HG03097 (cell line): ENCODE data around the gene POU2F1.

Source experiments
- ATAC-seq: cut with Tn5 transposase; IDR thresholded peaks from one replicate; pipeline ENCODE4 v1.9.1; 2021; ENCODE audit not compliant: unreplicated experiment, low FRiP score

POU2F1 gene

DNA sequence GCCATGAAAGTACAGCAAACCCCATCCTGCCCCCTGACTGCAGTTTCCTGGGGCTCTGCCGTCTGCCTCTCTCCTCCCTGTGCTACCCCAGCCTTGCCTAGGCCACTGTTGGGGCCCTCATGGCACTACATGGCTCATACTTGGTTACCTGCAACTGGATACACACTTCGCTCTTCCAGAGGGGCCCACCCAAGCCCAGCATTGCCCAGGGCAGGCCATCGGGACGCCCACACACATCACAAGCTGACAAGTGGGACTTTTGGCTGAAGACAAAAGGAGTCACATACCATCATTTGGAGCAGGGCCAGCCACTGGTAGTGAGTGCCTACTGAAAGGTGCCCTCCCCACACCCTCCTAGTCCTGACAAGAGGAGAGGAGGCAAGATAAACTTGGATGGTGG lies 214.8 kb downstream of the POU2F1 start:
- no peak for ATAC-seq

DNA sequence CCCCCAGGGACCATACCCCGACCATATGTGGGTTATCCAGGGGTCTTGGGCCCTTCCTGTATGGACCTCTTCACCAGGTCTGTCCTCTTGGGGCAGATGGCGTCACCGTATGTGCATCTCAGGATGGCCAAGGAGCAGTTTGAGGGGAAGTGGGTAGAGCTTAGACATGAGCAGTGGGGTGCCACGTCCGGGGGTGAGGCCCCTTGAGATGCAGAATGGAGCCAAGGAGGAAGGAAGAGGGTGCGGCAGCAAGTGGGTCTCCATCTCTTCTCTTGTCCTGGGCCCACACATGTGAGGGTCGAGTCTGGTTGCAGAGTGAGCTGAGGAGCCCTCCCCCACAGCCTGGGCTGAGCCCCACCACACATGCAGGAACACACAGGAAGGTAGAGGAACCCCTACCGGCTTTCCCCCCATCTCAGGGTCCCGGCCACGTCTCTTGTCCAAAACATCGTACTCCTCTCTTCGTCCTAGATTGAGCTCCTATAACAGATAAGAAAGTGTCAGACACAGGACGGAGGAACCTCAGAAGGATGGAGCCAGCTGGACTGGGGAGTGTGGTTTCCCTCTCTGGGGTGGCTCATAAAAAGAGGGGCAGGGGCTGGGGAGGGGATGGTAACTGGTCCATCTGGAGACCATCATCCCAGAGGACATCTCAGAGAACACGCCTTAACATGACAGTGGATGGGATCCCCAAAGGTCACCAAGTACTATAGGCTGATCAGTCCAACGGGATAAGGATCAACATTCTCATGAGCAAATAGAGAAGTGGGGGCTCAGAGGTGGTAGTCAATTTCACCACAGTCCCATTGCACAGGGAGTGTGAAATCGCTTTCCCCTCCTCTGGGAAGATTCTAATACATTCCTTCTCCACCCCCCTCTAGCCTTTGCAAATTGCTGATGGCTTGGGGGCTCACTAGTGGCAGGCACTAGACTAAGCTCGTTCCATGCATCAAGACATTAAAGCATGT lies 217.8 kb downstream of the POU2F1 start:
- no peak for ATAC-seq

- ATAC-seq = no peak
Observed at GRCh38 chr1:167439301-167439988, 218.8 kb downstream of the POU2F1 start.

DNA sequence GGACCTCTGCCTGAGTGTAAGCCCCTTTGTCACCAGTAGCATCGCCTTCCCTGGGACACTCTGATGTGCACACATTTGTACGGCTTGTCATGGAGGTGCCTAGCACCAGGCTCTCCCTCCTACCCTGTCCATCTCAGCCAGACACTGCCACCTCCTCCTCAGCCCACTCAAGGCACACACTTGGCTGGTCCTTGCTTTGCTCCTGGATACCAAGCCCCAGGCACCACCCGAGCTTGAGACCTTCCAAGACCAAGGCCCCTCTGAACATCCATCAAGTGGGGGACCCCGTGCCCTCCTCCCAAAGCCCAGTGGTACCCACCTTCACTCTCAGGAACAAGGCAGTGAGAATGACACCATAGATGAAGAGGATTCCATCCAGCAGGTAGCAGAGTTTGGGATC lies 219.7 kb downstream of the POU2F1 start:
- ATAC-seq = no peak

GRCh38 chr1:167440776-167441175 lies 220.1 kb downstream of the POU2F1 start:
- ATAC-seq = no peak

- ATAC-seq = no peak
Observed at GRCh38 chr1:167441222-167441621, 220.5 kb downstream of the POU2F1 start.

DNA sequence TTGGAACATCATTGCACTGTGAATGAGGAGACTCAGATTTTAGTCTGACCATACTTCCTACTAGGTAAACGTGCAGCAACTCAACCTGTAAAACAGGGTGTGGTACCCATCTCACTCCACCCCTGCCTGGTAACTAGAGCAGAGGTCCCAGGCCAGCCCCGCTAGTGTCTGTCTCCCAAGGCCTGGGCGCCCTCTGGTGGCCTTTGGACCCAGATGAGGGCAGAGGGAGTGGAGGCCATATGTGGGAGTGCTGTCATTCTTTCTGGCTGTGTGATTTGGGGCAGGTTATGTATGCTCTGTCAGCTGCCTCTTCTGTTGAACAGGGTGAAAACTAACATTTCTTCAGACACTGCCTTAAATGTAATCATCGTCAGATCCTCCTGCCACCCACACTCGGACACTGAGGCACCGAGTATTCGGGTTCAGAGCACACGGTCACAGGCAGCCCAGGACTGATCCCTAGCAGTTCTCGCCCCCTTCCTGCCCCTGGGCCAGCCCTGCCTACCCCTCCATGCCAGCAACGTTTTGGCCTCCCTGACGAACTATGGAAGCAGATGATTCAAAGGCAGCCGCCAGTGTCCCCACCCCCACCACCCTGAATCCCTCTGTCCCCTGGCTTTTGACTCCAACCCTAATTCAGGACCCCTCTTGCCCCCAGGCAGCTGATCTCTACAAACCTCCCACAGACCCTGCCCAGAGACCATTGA lies 221.6 kb downstream of the POU2F1 start:
- ATAC-seq = peak; percentile 79

DNA sequence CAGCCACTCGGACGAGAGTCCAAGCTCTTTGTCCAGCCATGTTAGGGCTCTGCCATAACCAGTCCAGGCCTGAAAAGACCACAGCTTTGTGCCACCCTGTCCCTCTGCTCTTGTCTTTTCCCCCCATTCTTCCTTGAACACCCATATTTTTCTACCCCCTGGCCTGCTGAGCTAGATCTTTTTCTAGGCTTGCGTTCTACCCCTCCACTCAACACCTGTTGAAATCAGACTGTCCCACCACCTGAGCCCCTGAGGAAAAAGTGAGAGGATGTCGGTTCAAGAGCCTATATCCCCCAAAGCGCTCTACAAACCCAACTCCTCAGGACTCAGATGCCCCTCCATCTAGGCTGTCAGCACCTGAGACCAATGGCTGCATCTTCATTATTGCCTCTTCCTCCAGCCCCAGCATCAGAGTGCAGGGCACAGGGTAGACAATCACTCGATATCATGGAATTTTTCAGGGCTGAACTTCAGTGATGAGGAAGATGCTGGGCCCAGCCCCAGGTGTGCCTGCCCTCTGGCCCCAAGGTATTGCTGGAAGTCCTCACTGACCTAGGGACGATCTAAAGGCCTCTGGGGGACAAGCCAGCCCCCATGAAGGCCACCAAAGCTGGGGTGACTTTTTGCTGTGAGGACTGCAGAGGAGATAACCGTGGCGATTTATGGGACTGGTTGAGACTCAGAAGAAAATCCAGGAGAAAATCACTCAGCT lies 222.3 kb downstream of the POU2F1 start:
- no peak for ATAC-seq

DNA sequence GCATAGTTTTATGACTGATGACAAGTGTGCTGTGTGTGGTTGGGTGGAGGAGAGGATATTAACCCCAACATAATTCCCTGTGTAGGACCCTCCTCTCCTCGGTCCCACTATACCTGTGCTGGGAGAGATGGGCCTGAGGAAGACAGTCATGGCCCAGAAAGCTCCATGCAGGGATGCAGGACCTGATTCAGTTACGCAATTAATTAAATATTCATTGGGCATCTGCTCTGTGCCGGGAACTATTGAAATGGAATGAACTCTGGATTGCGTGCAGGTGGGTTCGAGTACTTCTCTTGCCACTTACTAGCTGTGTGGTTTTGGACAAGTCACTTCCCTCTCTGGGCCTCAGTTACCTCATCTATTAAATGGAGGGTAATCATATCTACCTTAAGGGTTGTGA lies 223.1 kb downstream of the POU2F1 start:
- ATAC-seq = no peak

GRCh38 chr1:167446966-167447365 lies 226.3 kb downstream of the POU2F1 start:
- ATAC-seq = no peak

GRCh38 chr1:167447521-167448136 lies 226.9 kb downstream of the POU2F1 start:
- no peak for ATAC-seq

- no peak for ATAC-seq
Observed at GRCh38 chr1:167450843-167451242, 230.2 kb downstream of the POU2F1 start.

DNA sequence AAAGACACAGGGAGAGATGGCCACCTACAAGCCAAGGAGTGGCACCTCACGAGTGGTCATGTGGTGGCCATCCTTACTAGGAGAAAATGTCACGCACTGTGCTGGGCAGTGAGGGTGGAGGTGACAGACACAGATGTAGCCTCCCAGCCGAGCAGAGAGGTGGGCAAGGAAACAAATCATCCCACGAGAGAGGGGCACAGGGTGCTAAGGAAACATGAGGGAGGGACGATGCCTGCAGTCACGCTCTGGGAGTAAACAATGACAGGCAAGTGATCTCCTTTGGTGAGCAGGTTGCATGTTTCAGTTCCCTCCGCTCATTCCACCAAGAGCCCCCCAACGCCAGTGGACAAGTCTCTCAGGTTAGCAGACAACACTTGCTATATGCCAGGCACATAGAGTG lies 231.8 kb downstream of the POU2F1 start:
- ATAC-seq = no peak

DNA sequence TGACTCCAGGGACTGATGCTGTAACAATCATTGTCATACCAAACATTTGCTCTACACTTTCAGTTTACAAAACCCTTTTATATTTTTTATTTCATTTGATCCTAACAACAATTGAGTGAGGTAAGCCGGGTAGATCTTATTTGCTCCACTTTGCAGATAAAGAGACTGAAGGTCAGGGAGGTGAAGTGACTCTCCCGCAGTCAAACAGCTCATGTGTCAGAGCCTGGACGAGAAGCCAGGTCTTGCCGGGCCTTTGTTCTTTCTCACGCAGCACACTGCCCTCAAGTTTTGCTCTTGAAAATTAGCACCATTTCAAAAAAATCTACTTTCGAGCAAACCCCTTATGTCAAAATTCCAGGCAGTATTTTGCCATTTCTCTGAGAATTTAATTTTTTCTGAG lies 232.4 kb downstream of the POU2F1 start:
- ATAC-seq = no peak

DNA sequence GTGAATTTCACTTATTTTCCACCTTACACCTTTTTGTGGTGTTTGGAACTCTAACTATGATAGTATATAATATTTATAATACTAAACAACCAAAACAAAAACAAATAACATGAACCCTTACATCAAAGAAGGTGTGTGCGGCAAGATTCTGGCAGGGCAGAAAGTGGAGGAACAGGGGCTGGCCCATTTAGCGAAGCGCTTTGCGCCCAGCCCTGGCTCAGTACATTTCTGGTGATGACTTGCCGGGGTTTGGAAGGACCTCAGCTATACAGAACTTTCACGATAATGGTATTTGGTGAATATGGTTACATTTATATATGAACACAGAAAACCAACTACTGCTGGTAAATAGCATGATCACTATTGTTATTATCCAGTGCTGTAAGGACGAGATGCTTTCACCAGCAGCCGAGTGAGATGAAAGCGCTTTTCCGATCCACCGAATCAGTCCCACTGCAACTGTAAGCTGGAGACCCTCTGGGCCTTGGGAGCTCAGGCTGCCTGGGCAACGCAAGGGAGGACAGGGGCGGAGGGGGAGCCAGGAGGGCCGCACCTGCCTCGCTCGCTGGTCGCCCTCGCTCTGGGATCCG lies 233.7 kb downstream of the POU2F1 start:
- no peak for ATAC-seq

- ATAC-seq = peak; percentile 55
Observed at GRCh38 chr1:167454894-167455785, 234.5 kb downstream of the POU2F1 start.

DNA sequence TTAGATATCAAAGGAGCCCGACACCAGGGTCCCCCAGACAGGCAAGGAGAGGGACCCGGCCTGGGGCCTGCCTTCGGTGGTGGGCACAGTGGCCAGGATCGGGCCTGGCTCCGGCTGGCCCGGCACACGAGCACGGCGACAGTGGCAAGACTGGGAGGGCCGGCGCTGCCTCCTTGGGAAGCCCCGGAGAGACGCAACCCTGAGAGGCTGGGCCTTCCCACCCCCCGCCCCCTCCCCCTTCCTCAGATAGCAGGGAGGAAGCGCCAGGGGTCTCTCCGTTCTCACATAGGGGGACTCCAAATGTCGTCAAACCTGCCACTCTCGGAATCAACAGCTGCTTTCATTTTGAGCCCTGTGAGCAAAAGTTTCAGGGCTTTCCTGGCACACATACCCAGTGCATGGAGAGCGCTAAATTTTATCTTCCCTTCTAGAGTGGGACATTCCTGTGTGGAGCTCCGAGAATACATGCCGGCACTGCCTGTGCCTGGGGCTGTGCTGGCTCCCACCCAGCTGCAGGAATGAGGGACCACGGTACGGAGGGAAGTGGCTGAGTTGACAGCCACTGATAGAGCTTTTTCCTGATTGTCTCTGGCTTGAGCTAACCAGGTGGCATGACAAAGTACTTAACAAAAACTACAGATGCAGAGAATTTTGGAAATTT lies 235.2 kb downstream of the POU2F1 start:
- peak; percentile 24 for ATAC-seq

GRCh38 chr1:167456524-167456923 lies 235.8 kb downstream of the POU2F1 start:
- no peak for ATAC-seq
